Measurements from ENCODE around the gene BTBD17.

Gene BTBD17

DNA sequence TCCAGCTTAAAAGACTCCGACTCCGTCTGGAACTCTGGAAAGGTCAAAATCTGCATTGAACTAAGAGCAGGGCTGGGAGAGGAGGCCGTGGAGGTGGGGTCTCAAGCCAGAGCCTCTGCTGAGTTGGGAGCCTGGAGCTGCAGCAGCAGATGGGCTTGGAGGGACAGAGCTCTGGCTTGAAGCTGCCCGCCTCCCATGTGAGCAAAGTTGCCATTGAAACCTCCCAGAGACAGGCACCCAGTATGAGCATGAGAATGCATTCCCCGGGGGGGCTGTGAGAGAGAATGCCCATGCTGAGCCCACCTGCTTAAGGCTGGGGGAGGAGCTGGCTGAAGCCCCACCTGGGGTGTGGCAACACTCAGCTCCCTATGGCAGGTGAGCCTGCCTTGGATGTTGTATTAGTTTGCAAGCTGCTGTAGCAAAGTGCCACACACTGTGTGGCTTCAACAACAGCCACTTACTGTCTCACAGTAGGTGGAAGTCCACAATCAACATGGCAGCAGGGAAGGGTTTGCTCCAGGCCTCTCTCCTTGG is 26.1 kb downstream of the BTBD17 start:
- DNase-seq (ENCODE audit: low read depth): no peak

DNA sequence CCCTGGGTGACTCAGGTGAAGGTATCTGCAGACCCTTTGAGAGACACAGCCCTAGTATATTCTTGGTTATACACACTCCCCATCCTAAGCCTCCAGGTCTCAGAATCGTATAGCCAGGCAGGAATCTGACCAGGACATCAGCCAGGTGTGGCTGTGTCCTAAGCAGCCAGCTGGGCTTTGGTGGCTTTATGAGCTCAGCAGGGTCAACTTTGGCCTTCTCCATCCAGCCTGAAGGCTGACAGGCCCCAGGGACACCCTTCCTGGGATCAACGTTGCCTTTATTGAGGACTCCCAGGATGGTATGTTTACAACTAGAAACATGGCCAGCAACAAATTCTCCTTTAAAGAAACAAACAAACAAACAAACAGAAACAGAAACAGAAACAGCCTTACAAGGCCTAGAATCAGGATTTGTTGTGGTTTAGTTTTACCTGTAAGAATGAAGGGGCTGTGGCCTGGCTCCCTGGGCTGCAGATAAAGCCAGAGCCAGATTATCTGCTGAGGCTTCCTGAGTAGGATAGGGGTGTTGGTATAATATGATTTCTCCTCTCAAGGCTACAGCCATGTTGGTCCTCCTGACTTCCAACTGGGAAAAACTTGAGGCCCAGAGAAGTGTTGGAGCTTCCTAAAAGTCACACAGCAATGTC is 27.2 kb downstream of the BTBD17 start:
- DNase-seq (ENCODE audit: low read depth): no peak

DNA sequence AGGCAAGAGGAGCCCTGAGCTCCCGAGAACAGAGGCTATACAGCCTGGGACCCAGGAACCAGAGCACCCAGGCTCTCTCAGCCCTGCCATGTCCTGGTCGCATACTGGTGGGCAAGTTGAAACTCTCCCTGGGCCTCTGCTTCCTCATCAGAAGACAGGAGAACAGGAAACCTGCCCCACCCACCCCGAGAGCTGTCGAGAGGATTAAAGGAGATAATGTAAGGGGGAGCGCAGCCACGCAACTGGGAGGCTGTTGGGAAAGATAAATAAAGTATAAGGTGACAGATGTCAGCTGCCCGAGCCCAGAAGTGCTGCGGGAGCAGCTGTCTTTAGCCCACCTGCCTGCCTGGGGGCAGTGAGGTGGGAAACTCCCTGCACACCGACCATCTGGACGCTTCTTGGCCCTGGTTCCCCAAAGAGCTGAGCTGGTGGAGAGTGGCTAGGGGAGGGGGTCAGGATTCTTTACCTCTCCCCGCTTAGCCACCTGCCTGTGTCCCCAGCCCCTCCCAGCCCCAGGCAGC is 28.8 kb downstream of the BTBD17 start:
- no peak for DNase-seq (ENCODE audit: low read depth)

DNA sequence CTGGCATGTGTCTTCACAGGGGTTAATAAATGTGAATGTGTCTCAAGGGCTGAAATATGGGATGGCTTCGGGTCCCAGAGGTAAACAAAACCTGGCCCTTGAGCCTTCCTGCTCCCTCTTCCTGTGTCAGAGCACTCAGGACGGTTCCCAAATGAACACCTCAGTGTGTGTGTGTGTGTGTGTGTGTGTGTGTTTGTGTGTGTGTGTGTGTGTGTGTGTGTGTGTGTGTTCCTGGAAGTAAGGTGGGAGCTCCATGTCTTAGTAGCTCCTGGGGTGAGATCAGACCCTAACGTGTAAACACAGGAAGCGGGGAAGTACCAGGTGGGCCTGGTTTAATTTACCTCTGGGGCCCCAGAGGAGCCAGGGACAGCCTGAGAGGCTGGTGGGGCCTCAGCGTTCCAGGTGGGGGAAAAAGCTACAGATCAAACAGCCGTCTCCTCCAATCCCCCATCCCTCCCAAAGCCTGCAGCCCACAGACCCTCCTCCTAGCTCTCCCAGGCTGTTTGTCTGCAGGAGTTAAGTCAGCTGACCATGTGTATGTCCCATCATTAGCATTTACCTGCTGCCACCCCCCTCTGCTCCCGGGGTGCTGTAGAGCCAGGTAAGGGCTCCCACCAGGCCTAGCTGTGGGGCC is 29.5 kb downstream of the BTBD17 start:
- no peak for DNase-seq (ENCODE audit: low read depth)

DNA sequence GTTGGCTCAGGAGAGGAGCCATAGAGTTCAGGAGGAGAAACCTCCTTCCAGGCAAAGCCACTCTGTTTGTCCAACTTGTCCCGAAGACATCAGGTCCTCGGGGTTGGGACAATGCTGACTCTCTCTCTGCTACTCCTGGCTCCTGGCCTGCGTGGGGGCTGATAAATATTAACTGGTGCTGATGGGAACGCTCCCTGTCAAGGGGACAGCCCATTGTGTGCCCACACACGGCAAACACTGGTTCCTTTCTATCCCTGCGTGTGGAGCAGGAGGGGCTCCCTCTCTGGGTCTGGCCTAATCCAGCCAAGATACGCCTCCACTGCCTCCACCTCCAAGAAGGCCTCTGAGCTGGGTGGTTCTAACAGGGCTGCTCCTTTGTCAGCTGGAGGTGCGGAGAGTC is 31.2 kb downstream of the BTBD17 start:
- no peak for DNase-seq (ENCODE audit: low read depth)

- no peak for DNase-seq (ENCODE audit: low read depth)
These were observed 32.3 kb downstream of the BTBD17 start for GRCh38 chr17:74329378-74329777.

DNA sequence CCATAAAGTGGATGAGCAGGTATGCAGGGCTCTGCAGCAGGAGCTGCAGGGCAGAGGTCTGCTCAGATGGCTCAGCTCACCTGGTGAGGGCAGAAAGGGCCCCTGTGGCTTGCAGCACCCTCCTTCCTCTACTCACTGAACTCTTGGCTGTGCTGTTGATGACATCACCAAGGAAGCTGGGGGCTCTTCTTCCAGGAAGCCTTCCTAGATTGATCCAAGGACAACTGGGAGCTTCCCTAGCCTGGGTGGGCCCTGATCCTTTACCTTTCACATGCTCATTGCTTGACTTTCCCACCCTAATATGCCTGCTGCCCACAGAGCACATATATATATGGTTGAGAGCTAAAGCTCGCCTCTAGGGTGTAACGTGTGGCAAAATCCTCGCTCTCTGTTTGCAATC is 33.2 kb downstream of the BTBD17 start:
- no peak for DNase-seq (ENCODE audit: low read depth)

GRCh38 chr17:74326506-74326905 is 35.2 kb downstream of the BTBD17 start:
- DNase-seq (ENCODE audit: low read depth): no peak

GRCh38 chr17:74325743-74326379 is 35.8 kb downstream of the BTBD17 start, which contains the start of gene KIF19:
Gene KIF19 (plus strand): TSS chr17:74326226. CDS start chr17:74326350, 124 bp downstream.
- DNase-seq (ENCODE audit: low read depth): no peak

DNA sequence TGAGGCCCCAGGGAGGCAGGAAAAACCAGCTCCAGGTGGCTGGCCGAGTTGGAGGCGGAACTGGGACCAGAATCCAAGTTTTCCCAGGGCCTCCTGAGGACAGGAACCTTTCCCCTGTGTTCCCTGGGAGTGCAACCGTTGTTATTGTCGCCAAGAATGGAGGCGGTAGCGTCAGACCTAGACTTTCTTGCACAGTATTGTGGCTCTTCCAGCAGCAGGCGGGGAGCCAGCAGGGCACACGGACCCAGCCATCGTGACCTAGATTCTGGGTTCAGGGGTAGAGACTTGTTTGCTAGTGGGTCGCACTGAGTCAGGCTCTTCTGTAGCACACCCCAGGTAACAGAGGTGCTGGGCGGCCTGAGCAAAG is 36.3 kb downstream of the BTBD17 start:
- no peak for DNase-seq (ENCODE audit: low read depth)

DNA sequence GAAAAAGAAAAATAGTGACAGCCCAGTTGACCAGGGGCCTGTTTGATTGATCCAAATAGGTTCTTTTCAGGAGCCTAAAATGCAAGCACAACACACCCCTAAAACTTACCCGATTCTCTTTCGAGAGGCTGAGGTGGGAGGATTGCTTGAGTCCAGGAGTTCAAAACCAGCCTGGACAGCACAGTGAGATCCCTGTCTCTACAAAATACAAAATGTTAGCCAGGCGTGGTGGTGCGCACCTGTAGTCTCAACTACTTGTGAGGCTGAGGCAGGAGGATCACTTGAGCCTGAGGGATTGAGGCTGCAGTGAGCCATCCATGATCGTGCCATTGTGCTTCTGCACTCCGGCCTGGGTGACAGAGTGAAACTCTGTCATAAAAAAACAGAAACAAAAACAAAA is 37.1 kb downstream of the BTBD17 start:
- no peak for DNase-seq (ENCODE audit: low read depth)

- no peak for DNase-seq (ENCODE audit: low read depth)
These were observed 43.3 kb downstream of the BTBD17 start for GRCh38 chr17:74318391-74318790.

DNA sequence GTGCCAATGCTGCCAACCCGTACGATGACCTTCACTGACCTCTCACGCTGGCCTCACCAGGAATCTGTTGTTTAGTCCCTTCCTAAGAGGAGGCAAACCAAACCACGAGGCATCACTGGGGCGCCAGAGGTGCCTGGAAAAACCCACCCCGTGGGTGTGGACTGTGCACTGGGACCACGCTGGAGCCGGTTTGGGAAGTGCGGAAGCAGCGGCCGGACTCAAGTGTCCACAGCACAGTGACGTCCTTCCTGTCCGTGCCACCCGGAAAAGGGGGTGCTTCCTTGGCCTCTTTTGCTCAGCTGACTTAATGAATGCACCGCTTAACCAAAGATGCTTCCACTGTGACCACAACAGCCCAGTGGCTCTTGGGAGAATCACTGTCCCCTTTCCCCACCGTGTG is 44.6 kb downstream of the BTBD17 start:
- DNase-seq (ENCODE audit: low read depth): no peak

DNA sequence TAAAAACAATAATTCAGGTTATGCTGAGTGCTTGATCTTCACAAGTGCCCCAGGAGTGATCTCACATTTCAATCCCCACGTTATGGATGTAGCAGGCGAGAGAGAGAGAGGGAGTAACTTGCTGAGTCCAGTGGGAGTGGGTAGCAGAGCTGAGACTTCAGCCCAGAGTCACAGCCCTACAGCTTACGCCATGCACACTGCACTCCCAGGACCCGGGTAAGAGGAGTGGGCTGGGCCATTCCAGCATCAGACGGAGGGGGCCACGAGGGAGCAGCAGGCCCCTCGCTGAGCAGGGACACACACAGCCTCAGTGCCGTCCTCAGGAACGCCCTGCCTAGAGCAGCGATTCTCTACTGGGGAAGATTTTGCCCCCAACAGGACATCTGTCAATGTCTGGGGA is 45.4 kb downstream of the BTBD17 start:
- DNase-seq (ENCODE audit: low read depth): no peak

DNA sequence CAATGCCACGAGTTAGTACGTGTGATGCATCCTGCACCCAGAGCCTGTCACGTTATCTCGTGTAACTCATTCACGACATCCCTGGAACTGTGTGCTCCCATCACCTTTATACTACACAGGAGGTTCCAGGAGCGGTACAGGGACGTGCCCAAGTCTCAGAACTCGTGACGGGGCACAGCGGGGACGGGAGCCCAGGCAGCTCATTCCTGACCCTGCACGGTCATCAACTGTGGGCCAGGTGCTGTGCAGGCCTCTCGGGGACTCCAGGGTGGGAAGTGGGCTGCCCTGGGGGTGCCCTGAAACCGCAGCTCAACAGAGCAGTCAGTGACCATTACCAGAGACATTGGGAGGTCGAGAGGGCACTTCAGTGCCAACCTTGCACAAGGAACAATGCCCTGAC is 46.8 kb downstream of the BTBD17 start:
- DNase-seq (ENCODE audit: low read depth): no peak

GRCh38 chr17:74309902-74310301 is 51.8 kb downstream of the BTBD17 start:
- no peak for DNase-seq (ENCODE audit: low read depth)

DNA sequence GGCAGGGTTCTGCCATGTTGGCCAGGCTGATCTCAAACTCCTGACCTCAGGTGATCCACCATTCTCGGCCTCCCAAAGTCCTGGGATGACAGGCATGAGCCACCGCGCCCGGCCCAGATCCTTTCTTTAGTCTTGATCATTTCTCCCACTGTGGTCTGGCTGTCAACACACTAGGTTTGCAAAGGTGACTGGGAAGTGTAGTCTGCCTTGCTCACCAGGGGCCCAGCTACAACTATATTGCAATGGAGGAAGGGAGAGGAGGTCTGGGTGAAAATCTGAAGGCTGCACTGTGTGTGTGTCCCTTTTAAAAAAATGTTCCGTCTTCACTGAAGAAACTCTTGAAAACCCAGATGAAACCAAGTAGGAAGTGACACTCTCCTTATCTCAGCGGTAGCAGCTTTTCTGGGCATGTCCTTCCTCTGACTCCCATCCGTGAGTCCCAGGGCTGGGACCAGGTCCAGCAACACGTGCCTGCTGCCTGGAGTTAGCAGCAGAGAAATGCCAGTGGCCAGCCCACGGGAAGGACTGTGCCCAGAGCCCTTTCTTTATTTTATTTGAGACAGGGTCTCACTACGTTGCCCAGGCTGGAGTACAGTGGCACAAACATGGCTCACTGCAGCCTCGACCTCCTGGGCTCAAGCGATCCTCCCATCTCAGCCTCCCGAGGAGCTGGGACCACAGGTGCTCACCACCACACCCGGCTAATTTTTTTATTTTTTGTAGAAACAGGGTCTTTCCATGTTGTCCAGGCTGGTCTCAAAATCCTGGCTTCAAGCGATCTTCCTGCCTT is 53.5 kb downstream of the BTBD17 start:
- DNase-seq (ENCODE audit: low read depth): no peak

Measured in GM04504 (cell line).